Erythroblast (primary cell): ENCODE results near the gene LIPH.

Experiments
- GATA1 ChIP-seq: IDR thresholded peaks from 2 replicates; pipeline ENCODE4 v1.6.1; 2011; ENCODE audit warnings: low read depth, mild to moderate bottlenecking, control low read depth, low read length, moderate library complexity
- POLR2A ChIP-seq: IDR thresholded peaks from 2 replicates; pipeline ENCODE4 v1.6.1; 2011; ENCODE audit warnings: mild to moderate bottlenecking, low read length

DNA sequence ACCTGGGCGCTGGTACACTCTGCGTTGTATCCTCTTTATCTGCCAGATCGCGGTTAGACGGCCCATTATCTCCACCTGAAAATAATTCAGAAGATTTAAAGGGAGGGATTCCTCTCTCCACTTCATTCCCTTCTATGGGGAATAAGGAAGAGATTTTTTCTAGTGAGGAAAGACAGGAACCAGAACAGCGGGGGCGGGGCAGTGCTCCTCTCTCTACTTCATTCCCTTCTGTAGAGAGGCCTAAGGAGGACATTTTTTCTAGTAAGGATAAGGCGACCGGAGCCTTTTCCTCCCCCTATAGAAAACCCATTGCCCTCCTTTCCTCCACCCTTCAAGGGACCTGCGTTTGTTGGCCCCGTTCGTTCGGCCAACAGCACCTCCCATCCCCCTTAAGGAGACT lies 8.3 kb upstream of the LIPH start:
- TF ChIP-seq POLR2A = no peak
- TF ChIP-seq GATA1 = no peak
